HG03103 (cell line): ENCODE results near the gene PRMT6.
"Not testable (repeated sequence)": the region's sequence is repeated elsewhere in the genome, so short reads cannot be mapped to it uniquely, and the experiment has no call there.

Experiments
- ATAC-seq: cut with Tn5 transposase; IDR thresholded peaks from one replicate; pipeline ENCODE4 v1.9.1; 2021; ENCODE audit warnings: low read depth; ENCODE audit not compliant: unreplicated experiment

PRMT6 gene

GRCh38 chr1:107056426-107057196 lies at the start of gene PRMT6:
Gene PRMT6, plus strand, starts transcription at chr1:107056674. Its CDS starts 42 bp downstream, at chr1:107056716.
- ATAC-seq: peak; percentile 91

DNA sequence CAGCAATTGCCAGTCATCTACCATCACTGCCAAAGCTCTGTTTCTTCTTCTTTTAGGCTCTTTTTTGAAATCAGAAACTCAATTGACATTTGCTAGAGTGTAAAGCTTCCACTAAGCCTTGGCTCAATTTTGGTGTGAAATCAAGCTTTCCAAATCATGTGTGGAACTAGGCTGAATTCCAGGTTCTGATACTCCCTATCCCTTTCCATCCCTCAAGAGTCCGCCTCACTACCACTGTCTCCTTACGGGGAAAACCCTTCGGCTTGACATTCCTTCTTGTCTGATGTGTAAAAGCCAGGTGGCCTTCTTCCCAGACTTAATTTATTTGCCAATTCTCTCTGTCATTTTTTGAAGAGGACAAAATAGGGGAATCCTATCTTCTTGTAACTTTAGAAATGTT lies 47.2 kb upstream of the PRMT6 start:
- no peak for ATAC-seq

DNA sequence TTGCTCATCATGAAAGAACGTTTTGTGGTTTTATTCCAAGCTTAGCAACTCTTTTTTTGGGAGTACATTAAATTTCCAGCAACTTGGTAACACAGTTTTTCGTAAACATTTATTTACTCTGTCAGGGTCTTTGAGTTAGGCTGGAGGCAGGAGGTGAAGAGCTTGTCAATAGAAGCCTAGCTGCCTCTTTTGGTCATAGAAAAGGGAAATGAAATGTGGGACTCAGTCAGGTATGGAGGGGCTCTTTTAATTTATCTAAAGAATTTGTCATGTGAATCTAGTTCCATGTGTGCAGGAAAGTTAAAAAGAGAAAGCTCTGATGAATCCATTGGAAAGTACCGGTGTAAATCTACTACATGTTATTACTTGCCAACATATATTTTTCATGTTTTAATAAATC lies 45.9 kb upstream of the PRMT6 start:
- ATAC-seq: peak; percentile 56

DNA sequence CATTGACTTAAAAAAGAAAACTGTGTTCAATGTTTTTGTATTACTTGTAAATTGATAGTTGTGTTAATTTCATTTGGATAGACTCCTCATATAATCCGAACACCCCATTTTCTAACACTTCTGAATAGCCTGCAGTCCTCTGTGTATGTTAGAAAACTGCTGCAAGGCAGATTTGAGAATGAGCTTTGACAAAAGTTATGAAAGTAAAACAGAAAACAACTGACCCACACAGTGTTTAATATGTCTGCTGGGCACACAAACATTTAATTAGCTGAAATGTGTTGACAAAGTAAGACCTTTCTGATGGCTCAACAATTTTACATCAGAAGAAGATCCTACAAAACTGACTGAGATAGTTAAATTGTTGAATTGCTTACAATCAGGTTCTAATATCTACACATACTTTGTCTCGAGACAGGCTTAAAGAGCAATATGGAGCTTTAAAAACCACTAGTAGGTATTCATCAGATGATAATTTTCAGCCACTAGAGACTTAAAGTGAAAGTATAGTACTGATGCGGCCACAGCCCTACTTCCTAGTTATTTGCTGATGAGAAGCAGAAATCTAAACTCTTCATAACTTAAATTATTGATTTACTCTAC lies 40.0 kb upstream of the PRMT6 start:
- ATAC-seq: peak; percentile 80

DNA sequence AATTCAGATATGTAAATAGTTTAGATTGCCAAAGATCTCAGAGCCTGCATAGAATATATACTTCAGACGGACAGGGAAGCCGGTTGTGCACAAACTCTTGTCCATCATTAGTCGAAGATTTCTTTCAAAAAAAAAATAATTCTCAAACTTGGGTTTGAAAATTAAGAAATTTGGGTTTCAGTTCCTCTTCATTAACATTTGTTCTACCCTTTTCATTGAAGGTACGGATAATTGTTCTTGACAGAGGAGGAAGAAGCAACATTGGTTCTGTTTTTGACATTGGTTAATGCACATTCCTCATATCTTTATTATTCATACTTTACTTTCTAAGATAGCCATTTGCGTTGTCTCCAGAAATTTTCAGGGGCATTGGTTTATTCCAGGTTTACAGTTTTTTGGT lies 38.0 kb upstream of the PRMT6 start:
- ATAC-seq: no peak

DNA sequence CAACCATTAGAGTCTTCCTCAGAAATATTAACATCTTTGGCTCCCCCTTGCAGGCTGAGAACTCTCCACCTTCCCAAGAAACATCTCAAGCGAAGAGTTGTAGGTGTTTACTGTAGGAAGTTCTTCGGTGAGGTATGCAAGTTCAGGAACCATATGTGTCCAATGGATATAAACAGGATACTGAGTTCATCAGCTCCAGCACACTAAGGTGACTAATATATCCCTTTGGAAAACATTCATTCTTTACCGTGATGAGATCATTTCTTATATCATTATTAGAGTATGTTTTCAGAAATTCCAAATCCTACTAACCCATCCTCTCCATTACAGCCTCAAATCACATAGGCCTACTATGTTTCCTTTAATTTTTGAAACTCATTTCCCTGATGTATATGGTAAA lies 37.3 kb upstream of the PRMT6 start:
- ATAC-seq: no peak

DNA sequence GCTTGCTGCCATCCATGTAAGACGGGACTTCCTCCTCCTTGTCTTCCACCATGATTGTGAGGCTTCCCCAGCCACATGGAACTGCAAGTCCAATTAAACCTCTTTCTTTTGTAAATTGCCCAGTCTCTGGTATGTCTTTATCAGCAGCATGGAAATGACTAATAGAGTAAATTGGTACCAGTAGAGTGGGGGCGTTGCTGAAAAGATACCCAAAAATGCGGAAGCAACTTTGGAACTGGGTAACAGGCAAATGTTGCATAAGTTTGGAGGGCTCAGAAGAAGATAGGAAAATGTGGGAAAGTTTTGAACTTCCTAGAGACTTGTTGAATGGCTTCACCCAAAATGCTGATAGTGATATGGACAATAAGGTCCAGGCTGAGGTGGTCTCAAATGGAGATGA lies 17.6 kb upstream of the PRMT6 start:
- not testable (repeated sequence) for ATAC-seq

DNA sequence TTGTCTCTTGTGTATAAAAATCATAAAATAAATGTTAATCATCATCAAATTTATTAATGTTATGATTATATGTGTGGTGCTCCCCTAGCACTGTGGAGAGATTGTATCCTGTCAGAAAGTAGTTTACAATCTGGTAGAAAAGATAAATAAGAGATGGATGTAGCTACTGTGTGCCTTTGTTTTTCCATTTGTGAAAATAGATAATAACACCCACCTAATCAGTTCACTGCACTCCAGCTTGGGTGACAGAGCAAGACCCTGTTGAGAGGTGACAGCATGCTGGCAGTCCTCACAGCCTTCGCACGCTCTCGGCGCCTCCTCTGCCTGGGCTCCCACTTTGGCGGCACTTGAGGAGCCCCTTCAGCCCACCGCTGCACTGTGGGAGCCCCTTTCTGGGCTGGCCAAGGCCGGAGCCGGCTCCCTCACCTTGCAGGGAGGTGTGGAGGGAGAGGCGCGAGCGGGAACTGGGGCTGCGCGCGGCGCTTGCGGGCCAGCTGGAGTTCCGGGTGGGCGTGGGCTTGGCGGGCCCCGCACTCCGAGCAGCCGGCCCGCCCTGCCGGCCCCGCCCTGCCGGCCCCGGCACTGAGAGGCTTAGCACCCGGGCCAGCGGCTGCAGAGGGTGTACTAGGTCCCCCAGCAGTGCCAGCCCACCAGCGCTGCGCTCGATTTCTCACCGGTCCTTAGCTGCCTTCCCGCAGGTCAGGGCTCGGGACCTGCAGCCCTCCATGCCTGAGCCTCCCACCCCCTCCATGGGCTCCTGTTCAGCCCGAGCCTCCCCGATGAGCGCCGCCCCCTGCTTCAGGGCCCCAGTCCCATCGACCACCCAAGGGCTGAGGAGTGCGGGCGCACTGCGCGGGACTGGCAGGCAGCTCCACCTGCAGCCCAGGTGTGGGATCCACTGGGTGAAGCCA lies 11.9 kb upstream of the PRMT6 start:
- not testable (repeated sequence) for ATAC-seq

DNA sequence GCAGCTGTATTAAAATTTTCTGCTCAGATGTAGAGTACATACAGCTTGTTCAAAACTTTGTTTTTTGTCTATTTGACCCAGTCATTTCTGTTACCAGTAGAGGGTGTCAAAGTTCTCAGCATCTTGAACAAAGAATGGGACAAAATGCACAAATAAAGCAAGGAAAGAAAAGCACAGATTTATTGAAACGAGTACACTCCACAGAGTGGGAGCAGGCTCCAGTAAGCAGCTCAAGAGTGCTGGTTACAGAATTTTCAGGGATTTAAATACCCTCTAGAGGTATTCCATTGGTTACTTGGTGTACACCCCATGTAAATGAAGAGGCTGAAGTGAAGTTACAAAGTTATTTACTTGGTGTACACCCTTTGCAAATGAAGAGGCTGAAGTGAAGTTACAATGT lies 8.9 kb upstream of the PRMT6 start:
- no peak for ATAC-seq

- no peak for ATAC-seq
These were observed 8.2 kb upstream of the PRMT6 start for GRCh38 chr1:107048241-107048640.

DNA sequence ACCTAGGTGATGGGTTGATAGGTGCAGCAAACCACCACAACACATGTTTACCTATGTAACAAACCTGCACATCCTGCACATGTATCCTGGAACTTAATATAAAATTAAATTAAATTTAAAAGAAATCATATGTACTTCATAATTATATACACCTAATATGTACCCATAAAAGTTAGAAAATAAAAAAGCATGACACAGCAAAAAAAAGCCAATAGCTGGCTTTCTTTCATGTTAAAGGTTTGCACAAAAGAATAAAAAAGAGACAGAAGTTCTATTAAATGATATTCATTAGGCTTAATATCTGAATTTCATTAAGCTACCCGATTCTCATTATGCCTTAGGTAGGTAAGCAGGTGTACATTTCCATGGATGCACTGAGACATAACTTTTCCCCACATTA lies 5.2 kb upstream of the PRMT6 start:
- no peak for ATAC-seq

- ATAC-seq: not testable (repeated sequence)
These were observed 502 bp upstream of the PRMT6 start for GRCh38 chr1:107055919-107056425.

- ATAC-seq: peak; percentile 42
These were observed 991 bp downstream of the PRMT6 start for GRCh38 chr1:107057197-107058133.

GRCh38 chr1:107058245-107059032 lies 2.0 kb downstream of the PRMT6 start:
- ATAC-seq: no peak

DNA sequence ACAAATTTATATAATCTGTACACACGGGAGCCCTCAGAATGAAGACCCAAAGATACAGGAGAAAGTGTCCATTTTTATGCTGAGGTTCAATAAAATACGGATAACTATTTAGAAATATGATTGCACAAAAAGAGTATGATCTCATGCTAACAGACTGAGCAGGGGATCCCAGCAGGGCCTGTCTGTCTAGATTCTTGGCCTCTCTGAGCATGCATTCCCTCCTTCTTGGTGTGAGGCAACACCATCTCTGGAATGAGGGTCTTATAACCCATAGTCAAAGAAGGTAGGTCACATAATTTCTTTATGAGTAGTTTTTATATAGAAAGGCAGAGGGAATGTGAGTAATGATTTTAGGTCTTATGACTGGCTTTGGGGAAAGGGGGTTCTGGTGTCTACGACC lies 5.4 kb downstream of the PRMT6 start:
- no peak for ATAC-seq

GRCh38 chr1:107073493-107073892 lies 17.0 kb downstream of the PRMT6 start:
- no peak for ATAC-seq

DNA sequence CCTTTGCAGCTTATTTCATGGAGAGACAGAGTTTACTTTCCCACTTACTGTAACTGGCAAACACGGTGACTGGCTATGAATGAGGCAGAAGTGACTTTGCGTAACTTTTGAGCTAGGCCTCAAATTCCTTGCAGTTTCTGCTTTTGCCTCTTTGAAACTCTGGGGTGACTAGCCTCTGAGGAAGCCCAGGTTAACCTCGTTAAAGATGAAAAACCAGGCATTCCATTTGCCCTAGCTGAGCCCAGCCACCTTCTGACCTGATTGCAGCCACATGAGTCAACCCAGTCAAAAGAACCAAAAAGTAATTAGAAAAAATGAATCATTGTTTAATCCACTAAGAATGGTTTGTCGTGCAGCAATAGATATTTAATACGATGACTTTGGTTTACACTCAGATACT lies 20.4 kb downstream of the PRMT6 start:
- ATAC-seq: no peak

- ATAC-seq: no peak
These were observed 22.8 kb downstream of the PRMT6 start for GRCh38 chr1:107079249-107079648.

GRCh38 chr1:107081102-107081501 lies 24.6 kb downstream of the PRMT6 start:
- no peak for ATAC-seq
